ENCODE results near the gene FAM135A.

FAM135A gene

GRCh38 chr6:70413114-70413991 is at the start of gene FAM135A:
TSS of gene FAM135A (plus strand) at chr6:70413508. CDS start at chr6:70428343, 14,835 bp downstream.
- peak; percentile 98 for DNase-seq (ENCODE audit: low spot score)

- no peak for DNase-seq (ENCODE audit: low spot score)
These were observed 49.4 kb upstream of the FAM135A start for GRCh38 chr6:70363741-70364493.

GRCh38 chr6:70369332-70369950 is 43.9 kb upstream of the FAM135A start:
- DNase-seq (ENCODE audit: low spot score) = peak; percentile 79

- no peak for DNase-seq (ENCODE audit: low spot score)
These were observed 42.8 kb upstream of the FAM135A start for GRCh38 chr6:70370496-70370895.

- peak; percentile 31 for DNase-seq (ENCODE audit: low spot score)
These were observed 41.7 kb upstream of the FAM135A start for GRCh38 chr6:70371454-70372105.

- DNase-seq (ENCODE audit: low spot score) = no peak
These were observed 38.1 kb upstream of the FAM135A start for GRCh38 chr6:70375166-70375565.

GRCh38 chr6:70375882-70376281 is 37.4 kb upstream of the FAM135A start:
- DNase-seq (ENCODE audit: low spot score) = peak; percentile 25

- DNase-seq (ENCODE audit: low spot score) = no peak
These were observed 36.7 kb upstream of the FAM135A start for GRCh38 chr6:70376628-70377027.

GRCh38 chr6:70377372-70377771 is 35.9 kb upstream of the FAM135A start:
- DNase-seq (ENCODE audit: low spot score) = no peak

- DNase-seq (ENCODE audit: low spot score) = no peak
These were observed 33.8 kb upstream of the FAM135A start for GRCh38 chr6:70379473-70380013.

- DNase-seq (ENCODE audit: low spot score) = no peak
These were observed 33.1 kb upstream of the FAM135A start for GRCh38 chr6:70380252-70380651.

GRCh38 chr6:70380771-70381416 is 32.4 kb upstream of the FAM135A start:
- no peak for DNase-seq (ENCODE audit: low spot score)

- DNase-seq (ENCODE audit: low spot score) = no peak
These were observed 31.9 kb upstream of the FAM135A start for GRCh38 chr6:70381417-70381782.

- no peak for DNase-seq (ENCODE audit: low spot score)
These were observed 27.4 kb upstream of the FAM135A start for GRCh38 chr6:70385901-70386300.

- no peak for DNase-seq (ENCODE audit: low spot score)
These were observed 24.5 kb upstream of the FAM135A start for GRCh38 chr6:70388814-70389213.

GRCh38 chr6:70389261-70389660 is 24.0 kb upstream of the FAM135A start:
- no peak for DNase-seq (ENCODE audit: low spot score)

- no peak for DNase-seq (ENCODE audit: low spot score)
These were observed 23.2 kb upstream of the FAM135A start for GRCh38 chr6:70390067-70390466.

GRCh38 chr6:70391492-70391891 is 21.8 kb upstream of the FAM135A start:
- no peak for DNase-seq (ENCODE audit: low spot score)

GRCh38 chr6:70394518-70395300 is 18.6 kb upstream of the FAM135A start:
- no peak for DNase-seq (ENCODE audit: low spot score)

- no peak for DNase-seq (ENCODE audit: low spot score)
These were observed 18.0 kb upstream of the FAM135A start for GRCh38 chr6:70395301-70395672.

- DNase-seq (ENCODE audit: low spot score) = no peak
These were observed 17.1 kb upstream of the FAM135A start for GRCh38 chr6:70396163-70396562.

Measured in iPS-NIHi11 (cell line).